Cardiac fibroblast (primary cell): ENCODE measurements around the gene GAMT.

ENCODE experiments used
- DNase-seq, 2 donors: peaks; one replicate each; pipeline versions ENCODE4 v3.0.0 to v3.0.0-alpha.2; 2010; ENCODE audit warnings: low read depth in 2 of 2
- H3K4me3 ChIP-seq, 2 donors: replicated peaks in 1 of 2; 1 replicate in 1 of 2; 2 replicates in 1 of 2; pipeline ENCODE4 v1.5.1; 2011; ENCODE audit warnings: low read depth in 2 of 2, low read length in 2 of 2, mild to moderate bottlenecking in 2 of 2, moderate library complexity in 1 of 2
- CTCF ChIP-seq: IDR thresholded peaks from one replicate; pipeline ENCODE4 v1.5.1; 2011; ENCODE audit warnings: low read depth, mild to moderate bottlenecking, low read length, inconsistent platforms

The GAMT gene

GRCh38 chr19:1361601-1362386, 39.5 kb downstream of the GAMT start:
- H3K4me3 ChIP-seq = peak overlapping the region; percentile 25 to 36
- no peak for TF ChIP-seq CTCF
- DNase-seq = peak; percentile 74 to 84

GRCh38 chr19:1360818-1361461, 40.4 kb downstream of the GAMT start:
- no peak for TF ChIP-seq CTCF
- peak; percentile 76 to 92 for DNase-seq
- peak overlapping the region; percentile 25 to 36 for H3K4me3 ChIP-seq

- TF ChIP-seq CTCF = no peak
- peak overlapping the region in 1 of 2 donors; percentile 36 for H3K4me3 ChIP-seq
- DNase-seq = peak in 1 of 2 donors; percentile 24
Measured at GRCh38 chr19:1360126-1360817, 41.1 kb downstream of the GAMT start.

- DNase-seq = no peak
- no peak overlapping the region for H3K4me3 ChIP-seq
- no peak for TF ChIP-seq CTCF
Measured at GRCh38 chr19:1357531-1358109, 43.7 kb downstream of the GAMT start.

GRCh38 chr19:1356508-1356865, 44.9 kb downstream of the GAMT start:
- DNase-seq = peak in 1 of 2 donors; percentile 31
- TF ChIP-seq CTCF = no peak
- H3K4me3 ChIP-seq = peak overlapping the region in 1 of 2 donors; percentile 86

GRCh38 chr19:1355568-1356507, 45.5 kb downstream of the GAMT start:
- peak overlapping the region; percentile 86 to 96 for H3K4me3 ChIP-seq
- TF ChIP-seq CTCF = no peak
- peak; percentile 19 to 39 for DNase-seq
